NCI-H526 treated with DMSO at 0.1 percent for 48 hours (cell line): Measurements from ENCODE around the gene ADCY3.
A peak's percentile ranks its signal among the peaks of the same experiment; 100 is the strongest.

Experiments
- DNase-seq: peaks from one replicate; lab custom pipeline; 2025; lab: John Stamatoyannopoulos, UW

The ADCY3 gene

GRCh38 chr2:24830786-24831185 is 89.3 kb downstream of the ADCY3 start:
- no peak for DNase-seq

- no peak for DNase-seq
Measured at GRCh38 chr2:24830351-24830750, 89.7 kb downstream of the ADCY3 start.

- DNase-seq, result no peak
Measured at GRCh38 chr2:24828238-24828996, 91.6 kb downstream of the ADCY3 start.

GRCh38 chr2:24827321-24828237 is 92.5 kb downstream of the ADCY3 start:
- DNase-seq, result peak; percentile 63

GRCh38 chr2:24826773-24827145 is 93.3 kb downstream of the ADCY3 start:
- DNase-seq, result no peak

- DNase-seq, result no peak
Measured at GRCh38 chr2:24825883-24826772, 93.9 kb downstream of the ADCY3 start.

- no peak for DNase-seq
Measured at GRCh38 chr2:24824966-24825882, 94.8 kb downstream of the ADCY3 start.

GRCh38 chr2:24824071-24824588 is 95.9 kb downstream of the ADCY3 start:
- DNase-seq, result no peak

GRCh38 chr2:24822049-24822706 is 97.9 kb downstream of the ADCY3 start:
- no peak for DNase-seq

- no peak for DNase-seq
Measured at GRCh38 chr2:24821433-24821891, 98.6 kb downstream of the ADCY3 start.

- no peak for DNase-seq
Measured at GRCh38 chr2:24820598-24821432, 99.2 kb downstream of the ADCY3 start.

GRCh38 chr2:24820175-24820513 is 99.9 kb downstream of the ADCY3 start:
- no peak for DNase-seq

GRCh38 chr2:24819442-24820174 is 100.4 kb downstream of the ADCY3 start:
- DNase-seq, result no peak

GRCh38 chr2:24818721-24819167 is 101.3 kb downstream of the ADCY3 start:
- no peak for DNase-seq

GRCh38 chr2:24816884-24817283 is 103.2 kb downstream of the ADCY3 start:
- DNase-seq, result no peak

GRCh38 chr2:24816404-24816803 is 103.6 kb downstream of the ADCY3 start:
- no peak for DNase-seq

- no peak for DNase-seq
Measured at GRCh38 chr2:24815171-24815570, 104.9 kb downstream of the ADCY3 start.

GRCh38 chr2:24814516-24814915 is 105.5 kb downstream of the ADCY3 start:
- DNase-seq, result no peak
